Measurements from ENCODE around the gene HDAC9. TPM values are rescaled to one million over a fixed set of nuclear protein-coding genes. Genes with fewer than 3 reads are reported as not detected.

The HDAC9 gene
- total and polyA plus RNA-seq, 7 donors, result 0.38 to 34.2 (median 16.8) TPM

- intact Hi-C loops (cut with DNase I), result loop anchor here (1.0 to 5.0 kb wide), 3 partner anchors 41 to 139 kb away; no protein-coding TSS in a partner anchor
- Histone ChIP-seq H3K4me3 (peak overlapping the region; percentile 69), H3K4me1 (peaks cover 35% of the 10 kb centered on the region), H3K27ac (peak overlapping the region; percentile 97), H3K27me3 (ENCODE audit: insufficient read depth in 3 of 3, low read length in 2 of 3) (no peaks in the 10 kb centered on the region), H3K9me3 (no peaks in the 10 kb centered on the region), H3K36me3 (ENCODE audit: insufficient read depth in 1 of 2, low read depth in 1 of 2) (no peaks in the 10 kb centered on the region)
- WGBS, 3 donors, result 7 to 17% (median 10%) methylated on average over 3 of the region's 3 CpGs
- ATAC-seq (no peak), DNase-seq (no peak)
- no peak for TF ChIP-seq CTCF (IDR thresholded peaks at IDR 0.05)
These were observed 772 bp downstream of the HDAC9 start for GRCh38 chr7:18496341-18496700.

- Histone ChIP-seq H3K9me3 (no peaks in the 10 kb centered on the region), H3K4me1 (peaks cover 42% of the 10 kb centered on the region), H3K27ac (peak overlapping the region; percentile 97), H3K27me3 (ENCODE audit: insufficient read depth in 3 of 3, low read length in 2 of 3) (no peaks in the 10 kb centered on the region), H3K36me3 (ENCODE audit: insufficient read depth in 1 of 2, low read depth in 1 of 2) (no peaks in the 10 kb centered on the region), H3K4me3 (peak overlapping the region; percentile 69)
- no peak for ATAC-seq
- 21 to 38% (median 30%) methylated on average over 3 of the region's 3 CpGs for WGBS, 3 donors
- TF ChIP-seq CTCF (IDR thresholded peaks at IDR 0.05), result no peak
- no peak for DNase-seq
- intact Hi-C loops (cut with DNase I), result loop anchor here (5.0 kb wide), 2 partner anchors 40 to 140 kb away; no protein-coding TSS in a partner anchor
These were observed 1.5 kb downstream of the HDAC9 start for GRCh38 chr7:18497082-18497481.

GRCh38 chr7:18497800-18498199, 2.3 kb downstream of the HDAC9 start:
- DNase-seq, result no peak
- intact Hi-C loops (cut with DNase I), result loop anchor here (5.0 kb wide), 2 partner anchors 40 to 140 kb away; no protein-coding TSS in a partner anchor
- no peaks in the 10 kb centered on the region for H3K36me3 ChIP-seq (ENCODE audit: insufficient read depth in 1 of 2, low read depth in 1 of 2)
- H3K4me1 ChIP-seq, result peaks cover 46% of the 10 kb centered on the region
- peak overlapping the region; percentile 69 for H3K4me3 ChIP-seq
- TF ChIP-seq CTCF (IDR thresholded peaks at IDR 0.05), result no peak
- ATAC-seq, result no peak
- peak overlapping the region; percentile 97 for H3K27ac ChIP-seq
- no peaks in the 10 kb centered on the region for H3K9me3 ChIP-seq
- no peaks in the 10 kb centered on the region for H3K27me3 ChIP-seq (ENCODE audit: insufficient read depth in 3 of 3, low read length in 2 of 3)

GRCh38 chr7:18498341-18498740, 2.8 kb downstream of the HDAC9 start:
- Histone ChIP-seq H3K27ac (peak overlapping the region; percentile 97), H3K4me1 (peaks cover 52% of the 10 kb centered on the region), H3K27me3 (ENCODE audit: insufficient read depth in 3 of 3, low read length in 2 of 3) (no peaks in the 10 kb centered on the region), H3K36me3 (ENCODE audit: insufficient read depth in 1 of 2, low read depth in 1 of 2) (no peaks in the 10 kb centered on the region), H3K9me3 (no peaks in the 10 kb centered on the region), H3K4me3 (peak overlapping the region; percentile 69)
- no peak for ATAC-seq
- intact Hi-C loops (cut with DNase I), result loop anchor here (5.0 kb wide), 2 partner anchors 39 to 141 kb away; no protein-coding TSS in a partner anchor
- TF ChIP-seq CTCF (IDR thresholded peaks at IDR 0.05), result no peak
- WGBS, 3 donors, result 35 to 52% (median 45%) methylated on average over 2 of the region's 2 CpGs
- no peak for DNase-seq
